H9 (cell line): ENCODE results near the gene VAV2. TPM values are rescaled to one million over a fixed set of nuclear protein-coding genes. Genes with fewer than 3 reads are reported as not detected.

Experiments used
- DNase-seq: peaks from one replicate; pipeline ENCODE4 v3.0.0-alpha.2; 2017
- H2AFZ ChIP-seq: one replicate; pipeline ENCODE4 v1.6.1; 2013; ENCODE audit warnings: mild to moderate bottlenecking, low read length, control low read depth, moderate library complexity
- H2AK5ac ChIP-seq: 2 replicates; pipeline ENCODE4 v1.6.1; 2013; ENCODE audit warnings: low read length, control low read depth, mixed read lengths; ENCODE audit not compliant: insufficient read length
- H2BK120ac ChIP-seq: one replicate; pipeline ENCODE4 v1.6.1; 2013; ENCODE audit warnings: low read depth, mild to moderate bottlenecking, low read length, control low read depth, inconsistent platforms; ENCODE audit not compliant: poor library complexity, severe bottlenecking
- H2BK12ac ChIP-seq: 2 replicates; pipeline ENCODE4 v1.6.1; 2013; ENCODE audit warnings: low read length, control low read depth, mixed read lengths, low read depth; ENCODE audit not compliant: insufficient read length
- H2BK15ac ChIP-seq: 2 replicates; pipeline ENCODE4 v1.6.1; 2013; ENCODE audit warnings: low read depth, low read length, control low read depth
- H2BK20ac ChIP-seq: one replicate; pipeline ENCODE4 v1.6.1; 2013; ENCODE audit warnings: low read depth, mild to moderate bottlenecking, low read length, control low read depth, inconsistent platforms; ENCODE audit not compliant: poor library complexity, severe bottlenecking
- H2BK5ac ChIP-seq: 2 replicates; pipeline ENCODE4 v1.6.1; 2013; ENCODE audit warnings: low read length, control low read depth, mixed read lengths; ENCODE audit not compliant: insufficient read length
- H3K14ac ChIP-seq: 2 replicates; pipeline ENCODE4 v1.6.1; 2013; ENCODE audit warnings: low read length, control low read depth; ENCODE audit not compliant: insufficient read depth
- H3K18ac ChIP-seq: 2 replicates; pipeline ENCODE4 v1.6.1; 2013; ENCODE audit warnings: low read depth, mild to moderate bottlenecking, mixed read lengths, low read length, control low read depth; ENCODE audit not compliant: insufficient read length
- H3K23ac ChIP-seq: 2 replicates; pipeline ENCODE4 v1.6.1; 2013; ENCODE audit warnings: low read length, control low read depth, mixed read lengths, low read depth; ENCODE audit not compliant: insufficient read length
- H3K23me2 ChIP-seq: 2 replicates; pipeline ENCODE4 v1.6.1; 2013; ENCODE audit warnings: low read depth, mild to moderate bottlenecking, mixed read lengths, low read length, control low read depth; ENCODE audit not compliant: insufficient read length, poor library complexity, severe bottlenecking
- H3K27ac ChIP-seq: 2 replicates; pipeline ENCODE4 v1.5.1; 2013; ENCODE audit warnings: low read length, control low read depth, mixed read lengths, low read depth; ENCODE audit not compliant: insufficient read length
- H3K27me3 ChIP-seq: 2 replicates; pipeline ENCODE4 v1.6.1; 2013; ENCODE audit warnings: low read length, control low read depth, inconsistent platforms; ENCODE audit not compliant: insufficient read depth
- H3K4ac ChIP-seq: 2 replicates; pipeline ENCODE4 v1.6.1; 2013; ENCODE audit warnings: low read depth, mild to moderate bottlenecking, control low read depth, inconsistent platforms, low read length, moderate library complexity
- H3K4me1 ChIP-seq: 2 replicates; pipeline ENCODE4 v1.6.1; 2013; ENCODE audit warnings: low read length, control low read depth, inconsistent platforms; ENCODE audit not compliant: insufficient read depth
- H3K4me2 ChIP-seq: 2 replicates; pipeline ENCODE4 v1.6.1; 2013; ENCODE audit warnings: low read length, control low read depth, mixed read lengths; ENCODE audit not compliant: insufficient read length, insufficient read depth
- H3K56ac ChIP-seq: 2 replicates; pipeline ENCODE4 v1.6.1; 2013; ENCODE audit warnings: low read depth, mild to moderate bottlenecking, mixed read lengths, low read length, control low read depth; ENCODE audit not compliant: insufficient read length
- H3K79me1 ChIP-seq: 2 replicates; pipeline ENCODE4 v1.6.1; 2013; ENCODE audit warnings: low read depth, mild to moderate bottlenecking, moderate library complexity, low read length, control low read depth, inconsistent platforms; ENCODE audit not compliant: insufficient read depth, poor library complexity, severe bottlenecking
- H3K79me2 ChIP-seq: 2 replicates; pipeline ENCODE4 v1.6.1; 2013; ENCODE audit warnings: low read length, control low read depth, inconsistent platforms; ENCODE audit not compliant: insufficient read depth
- H3K9ac ChIP-seq: 2 replicates; pipeline ENCODE4 v1.6.1; 2013; ENCODE audit warnings: low read length, control low read depth, mixed read lengths; ENCODE audit not compliant: insufficient read length; ENCODE audit errors: extremely low read depth
- H3K9me3 ChIP-seq: one replicate; pipeline ENCODE4 v1.6.1; 2013; ENCODE audit warnings: low read depth, low read length, inconsistent platforms; ENCODE audit not compliant: control insufficient read depth
- H3T11ph ChIP-seq: one replicate; pipeline ENCODE4 v1.6.1; 2013; ENCODE audit warnings: mild to moderate bottlenecking, low read length, control low read depth, inconsistent platforms
- H4K20me1 ChIP-seq: one replicate; pipeline ENCODE4 v1.6.1; 2013; ENCODE audit not compliant: control insufficient read depth, insufficient read length, insufficient read depth
- H4K5ac ChIP-seq: 2 replicates; pipeline ENCODE4 v1.6.1; 2013; ENCODE audit warnings: low read depth, mild to moderate bottlenecking, mixed read lengths, low read length, control low read depth; ENCODE audit not compliant: insufficient read length
- H4K8ac ChIP-seq: replicated peaks from 2 replicates; pipeline ENCODE4 v1.6.1; 2013; ENCODE audit warnings: low read length, control low read depth, mixed read lengths, low read depth; ENCODE audit not compliant: insufficient read length
- H4K91ac ChIP-seq: 2 replicates; pipeline ENCODE4 v1.6.1; 2013; ENCODE audit warnings: low read depth, mild to moderate bottlenecking, moderate library complexity, mixed read lengths, low read length, control low read depth; ENCODE audit not compliant: insufficient read length
- H3K27ac Mint-ChIP-seq, 3 experiments: 2 replicates in 2 of 3; 3 replicates in 1 of 3; pipeline ENCODE4 v1.8.0; 2020 to 2021; ENCODE audit warnings: mixed read lengths in 3 of 3, mild to moderate bottlenecking in 1 of 3, moderate library complexity in 1 of 3
- H3K27me3 Mint-ChIP-seq: 2 replicates; pipeline ENCODE4 v1.8.0; 2021; ENCODE audit warnings: low read depth, mild to moderate bottlenecking, moderate library complexity, mixed read lengths
- H3K36me3 Mint-ChIP-seq, 3 experiments: 2 replicates in 2 of 3; 3 replicates in 1 of 3; pipeline ENCODE4 v1.8.0; 2020 to 2021; ENCODE audit warnings: low read depth in 3 of 3, mixed read lengths in 3 of 3; ENCODE audit not compliant: insufficient read depth in 1 of 3
- H3K4me1 Mint-ChIP-seq, 2 experiments: 2 replicates each; pipeline ENCODE4 v1.8.0; 2020; ENCODE audit warnings: mixed read lengths in 2 of 2
- H3K4me3 Mint-ChIP-seq, 2 experiments: 2 replicates in 1 of 2; 3 replicates in 1 of 2; pipeline ENCODE4 v1.8.0; 2020 to 2021; ENCODE audit warnings: mild to moderate bottlenecking in 2 of 2, mixed read lengths in 2 of 2, moderate library complexity in 1 of 2
- H3K9me3 Mint-ChIP-seq, 2 experiments: 2 replicates in 1 of 2; 3 replicates in 1 of 2; pipeline ENCODE4 v1.8.0; 2020; ENCODE audit warnings: mild to moderate bottlenecking in 2 of 2, mixed read lengths in 2 of 2, moderate library complexity in 1 of 2
- WGBS: extraction: QIAGEN DNeasy Blood & Tissue Kit; methylation state at CpG from one replicate; pipeline ENCODE4 v1.1.7; 2013; ENCODE audit warnings: missing lambda C conversion rate, low lambda C conversion rate, mixed read lengths; ENCODE audit not compliant: insufficient read length; ENCODE audit errors: extremely low coverage; 5-methylcytosine and 5-hydroxymethylcytosine counted together
- total RNA-seq: library from RNA; stranded (reverse); gene quantifications from 2 replicates; pipeline ENCODE4 v1.2.1, GENCODE V29; 2021
- TF ChIP-seq, protein P1 (sequence below): fragments of 200-600 bp; sonication (generic); conservative IDR thresholded peaks from 3 replicates; pipeline ENCODE4 v1.8.0; 2021; ENCODE audit warnings: antibody characterized with exemption, mild to moderate bottlenecking

Gene VAV2
- total RNA-seq, 1 experiment from 2014 or later, result 58.7 TPM

DNA sequence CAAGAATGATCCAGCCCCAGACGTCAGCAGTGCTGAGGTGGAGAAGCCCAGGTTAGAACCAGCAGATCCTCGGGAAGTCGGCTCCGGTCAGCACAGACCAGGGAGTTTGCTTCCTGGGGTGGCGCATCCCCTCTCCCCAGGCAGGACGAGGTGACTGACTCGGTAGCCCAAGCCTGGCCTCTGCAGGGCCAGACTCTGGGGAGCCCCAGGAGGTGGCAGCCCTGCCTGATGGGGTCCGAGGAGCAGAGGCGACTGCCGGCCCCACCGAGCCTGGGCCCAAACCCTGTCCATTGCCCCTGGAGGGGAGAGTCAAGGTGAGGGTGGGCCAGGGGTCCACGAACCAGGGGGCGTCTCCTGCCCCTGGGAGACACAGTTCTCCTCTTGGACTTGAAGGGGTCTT lies 201.1 kb downstream of the VAV2 start:
- H3K18ac ChIP-seq, result no peak overlapping the region
- no peak overlapping the region for H2BK12ac ChIP-seq
- H3K27me3 ChIP-seq, result no peaks in the 10 kb centered on the region
- WGBS, result no CpG with 5 or more reads among the region's 13 CpGs
- no peak overlapping the region for H4K5ac ChIP-seq
- H3K23ac ChIP-seq, result no peak overlapping the region
- no peak overlapping the region for H3K27ac Mint-ChIP-seq
- peaks cover 17 to 57% (median 26%) of the 10 kb centered on the region in 3 experiments; a peak in 6 of 7 replicates for H3K36me3 Mint-ChIP-seq
- no peak overlapping the region for H2BK5ac ChIP-seq
- no peak for DNase-seq
- H2AFZ ChIP-seq, result no peak overlapping the region
- no peaks in the 10 kb centered on the region for H3K79me2 ChIP-seq
- H3K4me1 ChIP-seq, result no peaks in the 10 kb centered on the region
- no peaks in the 10 kb centered on the region for H3K9me3 ChIP-seq
- no peak overlapping the region for H3K4ac ChIP-seq
- no peak overlapping the region for H4K91ac ChIP-seq
- H4K8ac ChIP-seq, result no peak overlapping the region
- no peak overlapping the region for H2BK15ac ChIP-seq
- H4K20me1 ChIP-seq, result no peaks in the 10 kb centered on the region
- no peak overlapping the region for H3K27ac ChIP-seq
- no peak overlapping the region for H3K56ac ChIP-seq
- no peaks in the 10 kb centered on the region for H3K9me3 Mint-ChIP-seq
- no peak overlapping the region for H3T11ph ChIP-seq
- peaks cover 5 to 31% of the 10 kb centered on the region in 2 experiments; a peak in 3 of 4 replicates for H3K4me1 Mint-ChIP-seq
- H3K9ac ChIP-seq, result no peak overlapping the region
- H3K23me2 ChIP-seq, result no peaks in the 10 kb centered on the region
- H3K4me3 Mint-ChIP-seq, result no peak overlapping the region
- no peak overlapping the region for H2BK20ac ChIP-seq
- no peaks in the 10 kb centered on the region for H3K79me1 ChIP-seq
- no peaks in the 10 kb centered on the region; the same call in 1 of the 2 replicates for H3K27me3 Mint-ChIP-seq
- no peak overlapping the region for H2AK5ac ChIP-seq
- H2BK120ac ChIP-seq, result no peak overlapping the region
- TF ChIP-seq, protein P1, sequence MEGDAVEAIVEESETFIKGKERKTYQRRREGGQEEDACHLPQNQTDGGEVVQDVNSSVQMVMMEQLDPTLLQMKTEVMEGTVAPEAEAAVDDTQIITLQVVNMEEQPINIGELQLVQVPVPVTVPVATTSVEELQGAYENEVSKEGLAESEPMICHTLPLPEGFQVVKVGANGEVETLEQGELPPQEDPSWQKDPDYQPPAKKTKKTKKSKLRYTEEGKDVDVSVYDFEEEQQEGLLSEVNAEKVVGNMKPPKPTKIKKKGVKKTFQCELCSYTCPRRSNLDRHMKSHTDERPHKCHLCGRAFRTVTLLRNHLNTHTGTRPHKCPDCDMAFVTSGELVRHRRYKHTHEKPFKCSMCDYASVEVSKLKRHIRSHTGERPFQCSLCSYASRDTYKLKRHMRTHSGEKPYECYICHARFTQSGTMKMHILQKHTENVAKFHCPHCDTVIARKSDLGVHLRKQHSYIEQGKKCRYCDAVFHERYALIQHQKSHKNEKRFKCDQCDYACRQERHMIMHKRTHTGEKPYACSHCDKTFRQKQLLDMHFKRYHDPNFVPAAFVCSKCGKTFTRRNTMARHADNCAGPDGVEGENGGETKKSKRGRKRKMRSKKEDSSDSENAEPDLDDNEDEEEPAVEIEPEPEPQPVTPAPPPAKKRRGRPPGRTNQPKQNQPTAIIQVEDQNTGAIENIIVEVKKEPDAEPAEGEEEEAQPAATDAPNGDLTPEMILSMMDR, result no peak
- H3K14ac ChIP-seq, result no peak overlapping the region
- no peak overlapping the region for H3K4me2 ChIP-seq
